Endothelial cell (in vitro differentiated cells): ENCODE results near the gene CHAT. TPM values are rescaled to one million over a fixed set of nuclear protein-coding genes. Genes with fewer than 3 reads are reported as not detected.

Experiments used
- DNase-seq: peaks from one replicate; pipeline ENCODE4 v3.0.0; 2021; ENCODE audit warnings: low spot score
- H3K27ac Mint-ChIP-seq: one replicate; pipeline ENCODE4 v1.8.0; 2021; ENCODE audit warnings: mixed read lengths, inconsistent platforms; ENCODE audit not compliant: unreplicated experiment
- H3K27me3 Mint-ChIP-seq: one replicate; pipeline ENCODE4 v1.8.0; 2021; ENCODE audit warnings: mild to moderate bottlenecking, moderate library complexity, mixed read lengths, inconsistent platforms; ENCODE audit not compliant: unreplicated experiment
- H3K36me3 Mint-ChIP-seq: one replicate; pipeline ENCODE4 v1.8.0; 2021; ENCODE audit warnings: mild to moderate bottlenecking, low read depth, mixed read lengths, inconsistent platforms; ENCODE audit not compliant: unreplicated experiment
- H3K4me1 Mint-ChIP-seq: one replicate; pipeline ENCODE4 v1.8.0; 2021; ENCODE audit warnings: mild to moderate bottlenecking, mixed read lengths, inconsistent platforms; ENCODE audit not compliant: unreplicated experiment
- H3K4me3 Mint-ChIP-seq: one replicate; pipeline ENCODE4 v1.8.0; 2021; ENCODE audit warnings: mild to moderate bottlenecking, mixed read lengths, inconsistent platforms; ENCODE audit not compliant: unreplicated experiment
- H3K9me3 Mint-ChIP-seq: one replicate; pipeline ENCODE4 v1.8.0; 2021; ENCODE audit warnings: mixed read lengths, inconsistent platforms; ENCODE audit not compliant: unreplicated experiment
- CTCF ChIP-seq: fragments of 200-600 bp; sonication (generic); IDR thresholded peaks from one replicate; pipeline ENCODE4 v1.5.0; 2021; ENCODE audit warnings: antibody characterized with exemption; ENCODE audit not compliant: unreplicated experiment
- total RNA-seq: library from RNA; stranded (reverse); fragmentation: NEBNext Ultra II Directional; extraction: Animal tissue kit (Norgen Biotek cat#: 25700); gene quantifications from one replicate; pipeline ENCODE4 v1.2.1, GENCODE V29; 2021; ENCODE audit not compliant: unreplicated experiment

CHAT gene
- total RNA-seq, 1 donor from 2014 or later = 0.23 TPM

DNA sequence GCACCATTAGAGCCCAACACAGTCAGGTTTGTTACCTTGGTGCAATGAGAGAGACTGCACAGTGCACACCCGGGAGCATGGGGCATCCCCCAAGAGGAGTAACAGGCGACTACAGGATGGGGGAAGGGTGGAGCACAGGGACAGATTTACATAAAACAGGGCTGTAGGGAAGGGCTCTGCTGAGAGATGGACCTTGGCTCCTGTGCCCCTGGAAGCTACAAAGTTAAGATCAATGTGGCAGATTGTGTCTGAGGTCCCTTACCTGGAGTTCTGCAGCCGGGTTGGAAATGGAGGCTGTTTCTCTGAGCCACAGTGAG is 17.4 kb upstream of the CHAT start:
- H3K27ac Mint-ChIP-seq = no peak overlapping the region

DNA sequence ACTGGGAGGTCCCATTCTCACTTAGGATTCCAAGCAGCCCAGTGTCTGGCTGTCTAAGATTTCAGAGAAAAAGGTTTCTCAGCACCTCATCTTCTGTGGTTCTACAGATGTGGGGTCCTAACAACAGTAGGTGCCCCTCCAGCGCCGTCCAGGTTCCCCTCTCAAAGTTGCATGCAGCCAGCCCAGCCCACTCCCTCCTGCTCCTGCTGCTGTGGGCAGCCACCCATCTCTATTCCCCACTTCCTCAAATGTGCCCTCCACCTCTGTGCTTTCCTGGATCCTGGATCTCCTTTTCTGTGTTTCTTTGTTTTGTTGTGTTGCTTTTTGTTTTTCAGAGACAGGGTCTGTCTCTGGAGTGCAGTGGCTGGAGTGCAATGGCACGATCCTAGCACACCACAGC is 17.0 kb upstream of the CHAT start:
- no peak for DNase-seq
- H3K36me3 Mint-ChIP-seq = no peaks in the 10 kb centered on the region
- peaks cover 12% of the 10 kb centered on the region for H3K27me3 Mint-ChIP-seq
- no peak for TF ChIP-seq CTCF
- H3K4me1 Mint-ChIP-seq = peaks cover 26% of the 10 kb centered on the region
- H3K9me3 Mint-ChIP-seq = no peaks in the 10 kb centered on the region
- no peak overlapping the region for H3K4me3 Mint-ChIP-seq
- H3K27ac Mint-ChIP-seq = no peak overlapping the region

More for the DNA sequence above, 17.4 kb upstream of the CHAT start:
- no peak for DNase-seq
- TF ChIP-seq CTCF = no peak
- Mint-ChIP-seq H3K4me1 (peaks cover 26% of the 10 kb centered on the region), H3K27me3 (peaks cover 12% of the 10 kb centered on the region), H3K9me3 (no peaks in the 10 kb centered on the region), H3K36me3 (no peaks in the 10 kb centered on the region), H3K4me3 (peak overlapping the region; percentile 38)

- Mint-ChIP-seq H3K4me3 (peak overlapping the region; percentile 47), H3K9me3 (no peaks in the 10 kb centered on the region), H3K27me3 (peaks cover 12% of the 10 kb centered on the region), H3K27ac (no peak overlapping the region), H3K4me1 (peaks cover 26% of the 10 kb centered on the region), H3K36me3 (no peaks in the 10 kb centered on the region)
- TF ChIP-seq CTCF = no peak
- no peak for DNase-seq
These were observed 16.2 kb upstream of the CHAT start for GRCh38 chr10:49597426-49598163.

DNA sequence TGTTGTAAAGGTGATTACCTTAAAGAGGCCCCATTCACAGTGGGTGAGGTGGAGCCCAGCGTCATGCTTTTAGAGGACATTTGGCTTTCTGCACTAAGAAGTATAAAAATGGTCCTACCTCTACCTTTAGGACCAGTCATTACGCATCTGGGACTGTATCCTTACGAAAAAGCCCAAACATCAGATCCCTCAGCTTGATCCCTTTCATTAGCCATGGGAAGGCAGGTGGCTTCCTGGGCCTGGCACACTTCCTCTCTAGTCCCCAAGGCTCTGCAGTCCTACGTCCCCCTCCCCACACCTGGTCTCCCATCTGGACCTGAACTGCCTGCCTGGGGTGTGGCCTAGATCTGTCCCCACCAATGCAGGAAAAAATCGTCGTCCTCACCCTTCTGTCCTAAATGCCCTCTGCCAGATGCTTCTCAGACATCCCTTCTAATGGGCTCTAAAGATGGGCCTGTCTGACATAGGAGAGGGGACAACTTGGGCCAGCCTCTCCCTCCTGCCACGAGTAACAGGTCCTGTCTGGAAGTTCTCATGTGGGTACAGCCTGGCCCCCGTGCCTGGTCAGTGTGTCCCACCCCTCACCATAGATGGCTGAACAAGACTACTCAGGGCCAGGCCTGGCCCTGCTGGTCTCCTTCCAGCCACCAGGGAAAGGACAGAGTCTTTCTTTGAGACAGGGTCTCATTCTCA is 15.5 kb upstream of the CHAT start:
- H3K9me3 Mint-ChIP-seq = no peaks in the 10 kb centered on the region
- H3K36me3 Mint-ChIP-seq = no peaks in the 10 kb centered on the region
- H3K4me1 Mint-ChIP-seq = peaks cover 26% of the 10 kb centered on the region
- no peak for TF ChIP-seq CTCF
- DNase-seq = no peak
- H3K4me3 Mint-ChIP-seq = no peak overlapping the region
- H3K27ac Mint-ChIP-seq = no peak overlapping the region
- peaks cover 12% of the 10 kb centered on the region for H3K27me3 Mint-ChIP-seq

DNA sequence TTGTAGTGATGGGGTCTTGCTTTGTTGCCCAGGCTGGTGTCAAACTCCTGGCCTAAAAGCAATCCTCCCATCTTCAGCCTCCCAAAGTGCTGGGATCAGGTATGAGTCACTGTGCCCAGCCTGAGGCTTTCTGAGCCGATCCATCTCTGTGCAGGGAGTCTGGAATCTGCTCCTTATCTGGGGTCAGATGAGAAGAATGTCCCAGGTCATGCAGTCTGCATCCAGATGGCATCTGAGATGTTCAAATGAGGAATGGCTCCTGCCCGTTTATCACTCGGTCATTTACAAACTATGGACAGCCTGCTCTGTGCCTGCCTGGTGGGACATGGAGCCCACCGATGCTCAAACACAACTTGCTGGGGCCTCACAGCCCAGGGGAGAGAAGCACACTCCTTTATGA is 14.9 kb upstream of the CHAT start:
- TF ChIP-seq CTCF = no peak
- Mint-ChIP-seq H3K27ac (no peak overlapping the region), H3K27me3 (peaks cover 12% of the 10 kb centered on the region)

More for the DNA sequence above, 14.9 kb upstream of the CHAT start:
- no peak overlapping the region for H3K4me3 Mint-ChIP-seq
- no peaks in the 10 kb centered on the region for H3K36me3 Mint-ChIP-seq
- no peaks in the 10 kb centered on the region for H3K9me3 Mint-ChIP-seq
- no peak for DNase-seq
- H3K4me1 Mint-ChIP-seq = peaks cover 26% of the 10 kb centered on the region
